ENCODE data around the gene EPHA3.

DNA sequence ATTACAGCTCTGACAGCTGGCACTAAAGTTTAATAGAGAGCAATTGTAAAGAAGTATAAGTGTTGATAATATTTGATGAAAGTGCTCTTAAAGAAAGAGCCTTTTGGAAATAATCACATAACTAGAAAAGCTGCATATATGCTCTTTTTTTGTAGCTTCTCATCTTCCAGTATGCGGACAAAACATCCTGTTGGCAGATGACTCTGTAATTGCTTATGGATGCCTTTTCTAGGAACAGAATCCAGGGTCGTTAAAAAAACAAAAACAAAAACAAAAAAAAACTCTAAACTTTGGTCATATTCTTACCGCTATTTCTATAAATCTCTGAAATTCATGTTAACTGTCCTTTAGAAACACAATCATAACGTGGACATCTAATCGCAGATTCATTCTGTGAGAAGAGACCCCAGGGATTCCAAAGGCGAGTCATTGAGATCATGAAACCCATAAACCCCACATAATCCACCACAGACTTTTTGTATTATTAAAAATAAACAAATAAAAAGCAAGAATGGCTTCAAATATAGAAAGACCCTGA, 109.8 kb downstream of the EPHA3 start:
- TF ChIP-seq, protein P1, sequence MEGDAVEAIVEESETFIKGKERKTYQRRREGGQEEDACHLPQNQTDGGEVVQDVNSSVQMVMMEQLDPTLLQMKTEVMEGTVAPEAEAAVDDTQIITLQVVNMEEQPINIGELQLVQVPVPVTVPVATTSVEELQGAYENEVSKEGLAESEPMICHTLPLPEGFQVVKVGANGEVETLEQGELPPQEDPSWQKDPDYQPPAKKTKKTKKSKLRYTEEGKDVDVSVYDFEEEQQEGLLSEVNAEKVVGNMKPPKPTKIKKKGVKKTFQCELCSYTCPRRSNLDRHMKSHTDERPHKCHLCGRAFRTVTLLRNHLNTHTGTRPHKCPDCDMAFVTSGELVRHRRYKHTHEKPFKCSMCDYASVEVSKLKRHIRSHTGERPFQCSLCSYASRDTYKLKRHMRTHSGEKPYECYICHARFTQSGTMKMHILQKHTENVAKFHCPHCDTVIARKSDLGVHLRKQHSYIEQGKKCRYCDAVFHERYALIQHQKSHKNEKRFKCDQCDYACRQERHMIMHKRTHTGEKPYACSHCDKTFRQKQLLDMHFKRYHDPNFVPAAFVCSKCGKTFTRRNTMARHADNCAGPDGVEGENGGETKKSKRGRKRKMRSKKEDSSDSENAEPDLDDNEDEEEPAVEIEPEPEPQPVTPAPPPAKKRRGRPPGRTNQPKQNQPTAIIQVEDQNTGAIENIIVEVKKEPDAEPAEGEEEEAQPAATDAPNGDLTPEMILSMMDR (IDR thresholded peaks at IDR 0.05): no peak
- no peak for TF ChIP-seq POLR2A (IDR thresholded peaks at IDR 0.05)
